Activated CD8-positive, alpha-beta memory T cell treated with anti-CD3 and anti-CD28 coated beads for 24 hours (primary cell): ENCODE data around the gene SPECC1L.
"Not testable (repeated sequence)": the region's sequence is repeated elsewhere in the genome, so short reads cannot be mapped to it uniquely, and the experiment has no call there.

ENCODE experiments used
- DNase-seq: peaks from one replicate; pipeline ENCODE4 v3.0.0-alpha.2; 2020

SPECC1L gene, protein sequence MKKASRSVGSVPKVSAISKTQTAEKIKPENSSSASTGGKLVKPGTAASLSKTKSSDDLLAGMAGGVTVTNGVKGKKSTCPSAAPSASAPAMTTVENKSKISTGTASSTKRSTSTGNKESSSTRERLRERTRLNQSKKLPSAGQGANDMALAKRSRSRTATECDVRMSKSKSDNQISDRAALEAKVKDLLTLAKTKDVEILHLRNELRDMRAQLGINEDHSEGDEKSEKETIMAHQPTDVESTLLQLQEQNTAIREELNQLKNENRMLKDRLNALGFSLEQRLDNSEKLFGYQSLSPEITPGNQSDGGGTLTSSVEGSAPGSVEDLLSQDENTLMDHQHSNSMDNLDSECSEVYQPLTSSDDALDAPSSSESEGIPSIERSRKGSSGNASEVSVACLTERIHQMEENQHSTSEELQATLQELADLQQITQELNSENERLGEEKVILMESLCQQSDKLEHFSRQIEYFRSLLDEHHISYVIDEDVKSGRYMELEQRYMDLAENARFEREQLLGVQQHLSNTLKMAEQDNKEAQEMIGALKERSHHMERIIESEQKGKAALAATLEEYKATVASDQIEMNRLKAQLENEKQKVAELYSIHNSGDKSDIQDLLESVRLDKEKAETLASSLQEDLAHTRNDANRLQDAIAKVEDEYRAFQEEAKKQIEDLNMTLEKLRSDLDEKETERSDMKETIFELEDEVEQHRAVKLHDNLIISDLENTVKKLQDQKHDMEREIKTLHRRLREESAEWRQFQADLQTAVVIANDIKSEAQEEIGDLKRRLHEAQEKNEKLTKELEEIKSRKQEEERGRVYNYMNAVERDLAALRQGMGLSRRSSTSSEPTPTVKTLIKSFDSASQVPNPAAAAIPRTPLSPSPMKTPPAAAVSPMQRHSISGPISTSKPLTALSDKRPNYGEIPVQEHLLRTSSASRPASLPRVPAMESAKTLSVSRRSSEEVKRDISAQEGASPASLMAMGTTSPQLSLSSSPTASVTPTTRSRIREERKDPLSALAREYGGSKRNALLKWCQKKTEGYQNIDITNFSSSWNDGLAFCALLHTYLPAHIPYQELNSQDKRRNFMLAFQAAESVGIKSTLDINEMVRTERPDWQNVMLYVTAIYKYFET

DNA sequence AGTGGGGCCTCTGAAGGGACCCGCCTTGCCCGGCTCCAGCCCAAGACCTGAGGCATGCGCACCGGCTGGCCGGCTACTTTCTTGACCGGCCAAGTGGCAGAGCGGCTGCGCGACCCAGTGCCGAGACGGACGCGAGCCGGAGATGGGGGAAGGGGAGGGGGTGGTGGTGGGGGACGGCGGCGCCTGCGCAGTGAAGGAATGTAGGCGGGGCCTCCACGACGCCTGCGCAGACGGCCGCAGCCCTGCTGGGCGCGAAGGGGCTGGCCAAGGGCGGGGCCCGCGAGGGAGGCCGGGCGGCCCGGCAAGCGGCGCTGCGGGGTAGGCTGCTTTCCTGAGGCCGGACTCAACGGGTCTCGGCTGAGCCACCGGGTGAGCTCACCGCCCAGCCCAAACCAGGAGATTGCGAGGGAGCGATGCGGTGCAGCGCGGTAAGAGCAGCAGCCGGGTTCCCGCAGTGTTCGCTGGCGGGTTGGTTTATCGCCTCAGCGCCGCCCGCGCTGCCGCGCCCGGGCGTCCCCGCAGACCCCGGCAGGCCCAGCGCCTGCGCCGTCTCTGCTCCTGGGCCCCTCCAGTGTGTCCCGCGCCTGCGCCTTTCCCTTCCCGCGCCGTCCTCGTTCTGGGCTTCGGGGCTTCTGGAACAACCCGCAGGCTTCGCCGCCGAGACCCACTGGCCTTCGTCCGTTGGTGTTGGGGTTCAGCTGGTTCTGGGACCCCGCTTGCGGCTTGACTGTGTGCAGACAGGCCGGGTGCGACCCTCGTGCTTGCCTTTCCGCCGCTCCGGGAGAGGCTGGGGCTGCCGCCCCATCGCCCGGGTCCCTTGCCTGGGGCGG, at the start of gene SPECC1L:
Gene SPECC1L (plus strand): TSS at position 276 of the 830 bp plus-strand sequence. CDS start 31,401 bp downstream, outside the sequence.
- DNase-seq, result peak; percentile 97

DNA sequence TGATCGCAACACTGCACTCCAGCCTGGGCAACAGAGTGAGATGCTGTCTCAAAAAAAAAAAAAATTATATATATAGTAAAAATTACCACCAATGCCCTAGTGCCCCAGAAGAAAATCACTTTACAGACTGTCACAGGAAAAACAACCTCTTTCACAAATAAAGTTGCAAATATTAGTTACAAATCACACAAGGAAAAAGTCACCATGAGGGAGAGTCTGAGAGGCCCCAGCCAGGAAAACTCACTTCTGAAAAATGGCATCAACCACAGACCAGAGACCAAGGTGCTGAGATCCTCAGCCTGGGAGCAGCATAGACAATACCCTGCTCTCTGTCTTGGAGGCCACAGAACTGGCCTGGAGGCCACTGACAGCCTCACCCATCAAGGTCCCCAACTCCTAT, 46.2 kb upstream of the SPECC1L start:
- DNase-seq, result no peak

DNA sequence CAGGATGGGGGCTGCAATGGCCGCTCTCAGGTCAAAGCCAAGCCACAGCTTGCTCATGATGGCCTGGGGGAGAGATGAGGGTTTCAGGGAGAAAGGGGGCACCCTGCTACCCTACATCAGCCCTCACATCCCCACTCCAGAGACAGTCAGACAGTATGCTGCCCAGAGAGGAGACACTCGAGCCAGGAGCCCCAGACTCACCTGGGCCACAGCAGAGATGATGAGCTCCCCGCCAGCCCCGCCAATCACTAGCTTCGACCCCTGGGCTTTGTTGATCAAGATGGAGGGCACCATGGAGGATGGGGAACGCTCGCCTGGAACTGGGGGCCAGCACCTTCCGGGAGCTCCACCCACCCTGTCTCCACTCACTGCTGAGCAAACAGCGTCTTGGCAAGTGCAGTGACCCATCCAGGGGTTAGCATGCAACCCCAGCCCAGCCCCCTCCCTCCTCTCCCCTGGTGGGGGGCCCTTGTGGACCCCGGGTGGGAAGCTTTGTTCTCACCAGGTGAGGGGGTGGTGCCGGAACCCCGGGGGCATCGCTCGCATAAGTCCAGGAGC, 45.5 kb upstream of the SPECC1L start:
- DNase-seq, result no peak

DNA sequence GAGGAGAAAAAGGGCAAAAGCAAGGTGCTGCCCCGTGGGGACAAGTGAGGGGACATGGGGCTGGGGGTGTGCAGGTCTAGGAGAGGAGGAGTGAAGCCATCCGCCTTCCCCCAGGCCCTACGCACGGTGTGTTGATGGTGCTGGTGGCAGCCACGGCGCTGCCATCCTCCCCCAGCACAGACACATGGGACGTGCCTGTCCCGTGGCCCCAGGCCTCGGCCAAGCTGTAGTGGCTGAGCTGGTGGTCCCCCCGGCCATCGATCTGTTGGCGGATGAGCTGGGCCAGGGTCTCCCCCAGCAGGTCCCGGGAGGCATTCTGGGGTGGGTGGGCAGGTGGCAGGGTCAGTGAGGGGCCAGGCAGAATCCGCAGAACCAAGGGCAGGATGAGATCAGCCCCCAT, 44.7 kb upstream of the SPECC1L start:
- DNase-seq, result no peak

DNA sequence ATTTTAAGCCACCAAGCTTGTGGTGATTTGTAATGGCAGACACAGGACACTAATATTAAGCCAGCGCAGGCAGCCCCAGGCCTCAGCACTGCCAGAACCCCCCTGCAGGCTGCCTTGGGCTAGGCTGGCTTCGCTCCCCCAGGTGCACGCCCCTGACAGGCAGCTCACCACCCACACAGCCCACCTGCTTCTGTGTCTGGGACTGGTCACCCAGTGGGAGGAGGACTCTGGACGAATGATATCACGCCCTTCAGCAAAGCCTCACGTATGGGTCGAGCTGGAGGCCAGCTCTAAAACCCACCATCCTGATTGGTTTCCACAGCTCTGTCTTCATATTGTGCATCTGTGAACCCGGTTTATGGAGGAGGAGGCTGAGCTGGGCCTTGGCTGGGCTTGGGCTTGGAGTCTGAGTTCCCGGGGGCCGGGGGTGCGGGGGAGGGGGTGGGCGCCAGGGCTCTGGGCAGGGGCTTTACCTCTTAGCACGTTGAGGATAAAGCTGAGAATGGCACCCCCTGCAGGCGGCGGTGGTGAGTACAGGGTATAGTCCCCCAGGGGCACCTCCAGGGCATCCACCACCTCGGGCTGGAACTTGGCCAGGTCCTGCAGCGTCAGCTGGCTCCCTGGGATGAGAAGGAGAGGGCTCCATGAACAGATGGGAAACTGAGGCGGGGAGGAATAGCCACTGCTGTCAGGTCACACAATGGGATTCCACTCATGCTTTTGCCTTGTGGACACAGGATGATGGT, 39.5 kb upstream of the SPECC1L start:
- DNase-seq, result peak; percentile 87

DNA sequence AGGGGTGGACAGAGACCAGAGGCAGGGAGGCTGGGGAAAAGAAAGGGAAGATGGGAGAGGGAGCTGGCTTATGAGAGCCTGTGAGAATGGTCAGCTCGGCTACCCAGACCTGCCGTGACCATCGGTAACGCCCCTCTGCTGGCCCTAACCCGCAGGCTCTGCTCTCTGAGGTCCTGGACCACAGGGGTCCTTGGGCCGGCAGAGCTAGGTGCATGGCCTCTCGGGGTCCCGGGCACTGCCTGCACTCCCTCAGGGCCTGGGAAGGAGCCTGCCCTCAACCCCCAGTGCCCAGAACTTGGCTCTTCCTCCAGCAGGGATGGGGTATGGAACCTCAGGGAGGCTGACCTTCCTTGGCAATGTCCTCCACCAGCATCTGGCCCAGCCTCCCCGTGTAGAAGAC, 38.9 kb upstream of the SPECC1L start:
- DNase-seq, result no peak

DNA sequence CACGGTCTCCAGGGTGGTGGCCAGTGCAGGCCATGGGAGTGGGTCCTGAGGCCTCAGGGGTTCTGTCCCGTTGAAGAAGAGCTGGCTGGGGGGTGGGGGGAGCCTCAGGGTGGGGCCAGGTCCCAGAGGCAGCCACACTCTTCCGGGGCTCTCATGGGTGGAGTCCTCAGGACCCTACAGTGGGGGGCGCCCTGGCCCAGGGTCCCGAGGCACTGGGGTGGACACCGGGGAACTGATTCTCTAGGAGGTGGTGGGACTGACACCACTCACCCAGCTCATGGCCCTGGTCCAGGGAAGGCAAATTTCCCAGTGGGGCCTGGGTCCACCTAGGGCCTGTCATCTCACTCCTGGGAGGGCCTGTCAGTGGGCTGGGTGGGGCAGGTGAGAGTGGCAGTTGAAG, 38.5 kb upstream of the SPECC1L start:
- DNase-seq, result no peak

DNA sequence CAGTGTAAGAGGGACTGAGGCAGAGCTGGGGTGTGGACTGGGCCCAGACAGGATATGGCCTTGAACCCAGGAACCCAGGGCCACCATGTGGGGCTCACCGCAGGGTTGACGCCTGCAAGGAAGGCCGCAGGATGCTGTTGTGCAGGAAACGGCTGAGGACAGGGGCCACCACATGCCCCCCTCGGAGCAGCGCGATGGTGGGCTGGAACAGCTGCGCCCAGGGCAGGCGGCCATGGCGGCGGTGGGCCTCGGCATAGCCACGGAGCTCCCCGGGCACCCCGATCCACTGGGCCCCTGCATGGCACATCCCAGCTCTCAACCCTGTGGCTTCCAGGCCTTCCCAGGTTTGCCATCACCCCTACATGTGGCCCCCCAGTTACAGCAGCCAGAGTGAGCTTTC, 37.9 kb upstream of the SPECC1L start:
- DNase-seq, result no peak

DNA sequence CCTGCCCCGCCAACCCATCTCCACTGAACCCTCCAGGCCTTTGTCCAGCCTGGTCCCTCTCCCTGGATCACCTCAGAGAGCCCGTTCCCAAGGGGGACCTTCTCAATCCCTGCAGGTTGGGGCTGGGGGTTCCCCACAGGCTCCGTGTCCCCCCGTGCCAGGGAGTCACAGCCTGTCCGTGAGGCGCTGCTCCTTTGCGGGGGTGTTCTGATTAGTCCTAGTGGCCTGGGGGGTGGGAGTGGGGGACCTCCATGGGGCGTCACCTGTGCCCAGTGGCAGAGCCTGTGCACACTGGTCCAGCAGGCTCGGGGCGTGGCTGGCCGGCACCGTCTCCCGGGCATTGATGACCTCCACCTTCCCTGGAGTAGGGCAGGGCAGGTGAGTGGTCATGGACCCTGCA, 37.4 kb upstream of the SPECC1L start:
- no peak for DNase-seq

DNA sequence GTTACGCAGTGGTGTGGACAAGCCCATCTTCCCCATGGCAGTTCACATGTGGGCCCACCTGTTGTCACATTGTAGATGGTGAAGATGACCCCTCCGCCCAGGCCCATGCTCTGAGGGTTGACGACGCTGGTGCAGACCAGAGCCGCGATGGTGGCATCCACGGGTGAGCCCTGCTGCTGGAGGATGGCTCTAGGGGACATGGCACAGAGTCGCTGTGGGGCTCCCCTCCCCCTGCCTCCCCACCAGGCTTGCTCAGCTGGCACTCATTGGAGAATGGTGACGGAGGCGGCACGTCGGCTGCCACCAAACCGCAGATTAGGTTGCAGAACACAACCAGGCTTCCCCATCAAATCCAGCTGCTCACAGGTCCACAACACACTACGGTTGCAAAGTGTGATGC, 36.8 kb upstream of the SPECC1L start:
- DNase-seq, result no peak

DNA sequence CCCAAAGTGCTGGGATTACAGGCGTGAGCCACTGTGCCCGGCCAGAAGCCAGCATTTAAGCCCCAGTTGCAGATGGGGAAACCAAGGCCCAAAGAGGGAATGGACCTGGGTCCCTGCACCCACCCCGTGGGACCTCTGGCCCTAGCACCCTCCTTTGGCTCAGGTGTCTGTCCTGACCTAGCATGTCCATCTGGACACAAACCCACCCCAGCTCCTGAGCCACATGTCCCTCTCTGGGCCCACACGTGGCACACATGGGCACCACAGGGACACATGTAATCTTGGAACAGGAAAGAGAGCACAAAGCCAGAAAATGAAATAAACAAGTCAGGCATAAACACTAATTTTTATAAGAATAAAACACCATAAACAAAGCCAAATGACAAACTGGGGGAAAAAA, 35.3 kb upstream of the SPECC1L start:
- no peak for DNase-seq

DNA sequence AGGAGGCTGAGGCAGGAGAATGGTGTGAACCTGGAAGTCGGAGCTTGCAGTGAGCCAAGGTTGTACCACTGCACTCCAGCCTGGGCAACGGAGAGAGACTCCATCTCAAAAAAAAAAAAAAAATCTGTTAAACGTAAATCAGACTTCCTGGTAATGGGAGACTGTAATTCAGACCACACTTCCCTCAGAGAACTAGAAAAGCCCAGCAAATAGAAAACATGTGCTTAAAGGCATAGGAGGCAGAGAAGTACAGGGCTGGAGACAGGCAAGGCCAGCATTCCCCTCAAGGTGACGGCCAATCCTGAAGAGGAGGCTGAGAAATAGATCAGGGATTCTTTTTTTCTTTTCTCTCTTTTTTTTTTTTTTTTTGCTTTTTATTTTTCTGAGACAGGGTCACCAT, 34.0 kb upstream of the SPECC1L start:
- DNase-seq, result no peak

DNA sequence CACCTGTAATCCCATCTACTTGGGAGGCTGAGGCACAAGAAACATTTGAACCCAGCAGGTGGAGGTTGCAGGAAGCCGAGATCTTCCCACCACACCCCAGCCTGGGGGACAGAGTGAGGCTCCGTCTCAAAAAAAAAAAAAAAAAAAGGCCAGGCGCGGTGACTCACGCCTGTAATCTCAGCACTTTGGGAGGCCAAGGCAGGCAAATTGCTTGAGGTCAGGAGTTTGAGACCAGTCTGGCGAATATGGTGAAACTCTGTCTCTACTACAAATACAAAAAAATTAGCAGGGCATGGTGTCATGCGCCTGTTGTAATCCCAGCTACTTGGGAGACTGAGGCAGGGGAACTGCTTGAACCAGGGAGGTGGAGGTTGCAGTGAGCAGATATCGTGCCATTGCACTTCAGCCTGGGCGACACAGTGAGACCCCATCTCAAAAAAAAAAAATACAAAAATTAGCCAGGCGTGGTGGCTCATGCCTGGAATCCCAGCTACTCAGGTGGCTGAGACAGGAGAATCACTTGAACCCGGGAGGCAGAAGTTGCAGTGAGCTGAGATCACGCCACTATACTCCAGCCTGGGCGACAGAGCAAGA, 32.4 kb upstream of the SPECC1L start:
- not testable (repeated sequence) for DNase-seq

DNA sequence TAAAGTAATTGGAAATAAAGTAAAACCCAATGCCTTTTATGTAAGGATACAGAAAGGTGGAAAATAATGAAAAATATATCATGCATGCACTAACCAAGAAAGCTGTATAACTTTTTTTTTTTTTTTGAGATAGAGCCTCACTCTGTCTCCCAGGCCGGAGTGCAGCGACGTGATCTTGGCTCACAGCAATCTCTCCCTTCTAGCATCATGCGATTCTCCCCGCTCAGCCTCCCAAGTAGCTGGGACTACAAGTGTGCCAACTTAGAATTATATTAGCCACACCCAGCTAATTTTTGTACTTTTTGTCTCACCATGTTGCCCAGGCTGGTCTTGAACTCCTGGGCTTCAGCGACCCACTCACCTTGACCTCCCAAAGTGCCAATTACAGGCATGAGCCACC, 30.2 kb upstream of the SPECC1L start:
- no peak for DNase-seq

DNA sequence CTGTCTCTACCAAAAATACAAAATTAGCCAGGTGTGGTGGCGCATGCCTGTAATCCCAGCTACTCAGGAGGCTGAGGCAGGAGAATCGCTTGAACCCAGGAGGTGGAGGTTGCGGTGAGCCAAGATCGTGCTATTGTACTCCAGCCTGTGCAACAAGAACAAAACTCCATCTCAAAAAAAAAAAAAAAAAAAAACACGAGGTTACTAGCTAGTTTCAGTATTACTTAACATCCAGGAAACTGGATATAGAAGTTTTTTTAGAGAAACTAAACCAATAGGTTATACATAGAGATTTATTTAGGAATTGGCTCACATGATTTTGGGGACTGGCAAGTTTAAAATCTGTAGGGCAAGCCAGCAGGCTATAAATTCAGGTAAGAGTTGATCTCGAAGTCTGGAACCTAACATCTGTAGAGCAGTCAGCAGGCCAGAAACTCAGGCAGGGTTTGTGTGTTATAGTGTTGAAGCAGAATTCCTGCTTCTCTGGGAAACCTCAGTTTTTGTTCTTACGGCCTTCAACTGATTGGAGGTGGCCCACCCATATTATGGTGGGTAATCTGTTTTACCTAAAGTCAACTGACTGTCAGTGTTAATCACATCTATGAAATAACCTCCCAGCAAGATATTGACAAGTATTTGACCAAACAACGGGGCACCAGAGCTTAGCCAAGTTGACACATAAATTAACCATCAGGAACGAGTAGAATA, 29.5 kb upstream of the SPECC1L start:
- DNase-seq, result not testable (repeated sequence)

DNA sequence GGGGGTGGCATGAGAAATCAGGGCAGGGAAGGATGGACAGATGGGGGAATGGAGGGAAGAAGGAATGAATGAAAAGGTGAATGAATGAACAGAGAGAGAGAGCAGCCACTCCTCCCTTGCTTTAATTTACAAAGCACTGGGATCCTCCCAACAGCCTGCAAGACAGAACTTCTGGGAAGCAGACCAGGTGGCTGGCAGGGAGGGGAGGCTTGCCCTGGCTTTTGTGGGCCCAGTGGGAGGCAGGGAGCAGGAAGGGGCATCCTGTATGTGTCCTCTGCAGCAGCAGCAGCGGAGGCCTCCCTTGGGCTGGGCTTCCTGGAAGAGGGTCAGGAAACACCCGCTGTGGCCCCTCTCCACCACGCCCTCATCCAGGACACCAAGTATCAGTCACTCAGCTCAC, 27.2 kb upstream of the SPECC1L start:
- not testable (repeated sequence) for DNase-seq

DNA sequence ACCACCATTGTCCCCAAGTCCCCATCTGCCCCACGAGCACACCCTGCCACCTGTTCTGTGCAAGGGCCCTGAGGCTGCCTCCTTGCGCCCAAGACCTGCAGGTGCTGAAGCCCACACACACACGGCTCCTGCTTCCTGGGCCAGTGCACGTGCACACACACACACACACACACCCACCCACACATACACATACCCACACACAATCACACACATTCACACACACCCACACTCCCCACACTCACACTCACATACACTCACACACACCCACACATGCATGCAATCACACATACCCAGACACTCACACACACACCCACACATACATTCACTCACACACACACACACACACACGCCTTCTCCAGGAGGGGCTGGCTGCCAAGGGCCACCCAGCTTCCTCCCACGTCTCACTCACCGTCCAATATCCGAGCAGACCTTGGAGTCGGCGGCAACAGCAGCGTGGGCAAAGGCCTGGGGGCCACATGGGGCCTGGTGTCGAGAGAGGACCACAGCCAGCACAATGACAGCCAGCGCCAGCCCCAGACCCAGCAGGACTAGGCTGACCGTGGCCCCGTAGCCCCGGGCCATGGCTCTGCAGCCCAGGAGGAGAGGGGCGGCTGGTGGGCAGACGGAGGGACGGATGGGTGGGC, 26.4 kb upstream of the SPECC1L start:
- DNase-seq, result no peak

DNA sequence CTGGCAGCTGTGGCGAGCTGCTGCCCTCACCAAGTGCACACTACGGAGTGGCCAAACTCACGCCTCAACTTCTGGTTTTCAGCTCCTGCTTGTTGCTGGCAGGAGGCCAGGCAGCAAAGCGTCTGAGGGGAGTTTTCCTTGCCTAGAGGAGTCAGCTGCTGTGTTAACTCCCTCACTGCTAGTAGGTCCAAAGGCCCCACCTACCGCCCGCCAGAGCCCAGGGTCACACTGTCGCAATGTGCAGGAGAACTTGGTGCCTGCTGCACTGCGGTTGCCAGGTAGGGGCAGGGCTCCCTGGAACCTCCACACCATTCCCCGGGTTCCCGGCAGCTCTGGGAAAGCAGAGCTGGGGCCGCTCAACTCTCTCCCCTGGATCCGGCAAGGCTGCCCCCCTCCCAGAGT, 25.6 kb upstream of the SPECC1L start, which contains the start of gene GGT5:
Gene GGT5 (minus strand): TSS at position 53 of the 402 bp plus-strand sequence. CDS start 357 bp downstream, outside the sequence.
- DNase-seq, result not testable (repeated sequence)
